K562 (cell line): ENCODE measurements around the gene NCDN. TPM values are rescaled to one million over a fixed set of nuclear protein-coding genes. Genes with fewer than 3 reads are reported as not detected.

Experiments used
- BRCA1 ChIP-seq, 2 experiments: fragments of 450-650 bp in 1 of 2; sonication (generic) in 1 of 2; formaldehyde crosslinking in 1 of 2; IDR thresholded peaks; 2 replicates each; pipeline versions ENCODE4 v1.5.0 to v1.6.1; 2017 to 2020; ENCODE audit warnings: mild to moderate bottlenecking in 1 of 2, missing genetic modification reagents in 1 of 2
- CAMTA2 ChIP-seq: fragments of 250-450 bp; sonication (Bioruptor Pico); conservative IDR thresholded peaks from 2 replicates; pipeline ENCODE4 v1.5.1; 2022
- CHD1 ChIP-seq: fragments of 200-600 bp; sonication (generic); IDR thresholded peaks from one replicate; pipeline ENCODE4 v1.6.1; 2012; ENCODE audit warnings: mild to moderate bottlenecking, moderate library complexity, low read length, inconsistent platforms
- EGR1 ChIP-seq: fragments of 450-650 bp; conservative IDR thresholded peaks from 2 replicates; pipeline ENCODE4 v1.6.1; 2017; ENCODE audit warnings: mild to moderate bottlenecking
- FOXK1 ChIP-seq: sonication (generic); formaldehyde crosslinking; IDR thresholded peaks from 2 replicates; pipeline ENCODE4 v1.8.0; 2022; ENCODE audit warnings: missing genetic modification reagents, mild to moderate bottlenecking, borderline replicate concordance
- FOXO4 ChIP-seq: fragments of 450-650 bp; formaldehyde crosslinking; IDR thresholded peaks from 2 replicates; pipeline ENCODE4 v1.4.0; 2020; ENCODE audit warnings: mild to moderate bottlenecking, moderate library complexity
- GABPB2 ChIP-seq: fragments of 250-450 bp; sonication (Bioruptor Pico); conservative IDR thresholded peaks from 2 replicates; pipeline ENCODE4 v1.5.1; 2021; ENCODE audit warnings: mild to moderate bottlenecking
- MCM2 ChIP-seq: fragments of 450-650 bp; IDR thresholded peaks from 2 replicates; pipeline ENCODE4 v1.6.1; 2017; ENCODE audit warnings: low read depth, mild to moderate bottlenecking
- SIN3A ChIP-seq, 2 experiments: fragments of 150-350 bp in 1 of 2; IDR thresholded peaks; 2 replicates each; pipeline ENCODE4 v1.6.1; 2011 to 2016; ENCODE audit warnings: borderline replicate concordance in 2 of 2, low read depth in 2 of 2, low read length in 2 of 2, mild to moderate bottlenecking in 2 of 2, moderate library complexity in 2 of 2; ENCODE audit not compliant: control insufficient read depth in 1 of 2
- STAT5A ChIP-seq: IDR thresholded peaks from 2 replicates; pipeline ENCODE4 v1.6.1; 2012; ENCODE audit warnings: low read length, inconsistent platforms, borderline replicate concordance
- TAF1 ChIP-seq: IDR thresholded peaks from 2 replicates; pipeline ENCODE4 v1.6.1; 2011; ENCODE audit warnings: mild to moderate bottlenecking, low read length, moderate library complexity; ENCODE audit not compliant: insufficient read depth, control insufficient read depth, severe bottlenecking; ENCODE audit errors: extremely low read depth
- XRCC3 ChIP-seq: fragments of 450-650 bp; IDR thresholded peaks from 2 replicates; pipeline ENCODE4 v1.6.1; 2017; ENCODE audit warnings: mild to moderate bottlenecking, moderate library complexity
- XRCC5 ChIP-seq: fragments of 200-400 bp; formaldehyde crosslinking; IDR thresholded peaks from 2 replicates; pipeline ENCODE4 v1.6.1; 2017; ENCODE audit warnings: low read depth, mild to moderate bottlenecking, low read length
- YBX1 ChIP-seq: fragments of 450-650 bp; IDR thresholded peaks from 2 replicates; pipeline ENCODE4 v1.7.1; 2016; ENCODE audit warnings: mild to moderate bottlenecking
- ZBTB49 ChIP-seq: sonication (generic); formaldehyde crosslinking; IDR thresholded peaks from 2 replicates; pipeline ENCODE4 v1.8.0; 2022; ENCODE audit warnings: missing genetic modification reagents, mild to moderate bottlenecking, borderline replicate concordance
- ZNF408 ChIP-seq: fragments of 250-450 bp; sonication (Bioruptor Pico); IDR thresholded peaks from 2 replicates; pipeline ENCODE4 v1.4.0; 2020; ENCODE audit warnings: low read depth, mild to moderate bottlenecking, moderate library complexity
- ZNF75A ChIP-seq: fragments of 450-650 bp; formaldehyde crosslinking; IDR thresholded peaks from 2 replicates; pipeline ENCODE4 v1.4.0; 2020; ENCODE audit warnings: mild to moderate bottlenecking
- polyA plus RNA-seq, 8 experiments: library from polyadenylated mRNA; depleted of rRNA in 4 of 8; stranded (reverse) in 5 of 8; unstranded in 3 of 8; fragments of >200 nt; fragmentation: Nextera tagmentation in 2 of 8; fragmentation: Illumina TruSeq in 1 of 8; extraction: Ambion mirVana in 2 of 8; extraction: Trizol in 1 of 8; gene quantifications; 2 replicates each; pipeline versions ENCODE4 v1.2.1 to v1.2.3, GENCODE V29; 2011 to 2014; ENCODE audit warnings: inconsistent platforms in 1 of 8, missing spikeins in 1 of 8
- total RNA-seq, 7 experiments: library from RNA; depleted of rRNA in 6 of 7; stranded (reverse); fragments of >200 nt in 6 of 7; fragmentation: Illumina TruSeq in 2 of 7; extraction: Trizol in 2 of 7; gene quantifications; 2 replicates each; pipeline versions ENCODE4 v1.2.1 to v1.2.3, GENCODE V29; 2011 to 2021; ENCODE audit warnings: low replicate concordance in 1 of 7
- TF ChIP-seq, protein P1 (sequence below): fragments of 450-650 bp; IDR thresholded peaks from 2 replicates; pipeline ENCODE4 v1.7.1; 2018; ENCODE audit warnings: mild to moderate bottlenecking, low read depth; ENCODE audit not compliant: partially characterized antibody
- TF ChIP-seq, protein P2 (sequence below): fragments of 250-450 bp; sonication (Bioruptor Pico); IDR thresholded peaks from 2 replicates; pipeline ENCODE4 v1.4.0; 2020; ENCODE audit warnings: mild to moderate bottlenecking, moderate library complexity

NCDN gene
- total and polyA plus RNA-seq, 9 of the 15 experiments (the other 6 are each of a cell fraction or from before 2014, with no cell fraction given), result 1.9 to 35.1 (median 10.7) TPM

GRCh38 chr1:35557611-35558373 lies at the start of gene NCDN (continued):
- no peak for TF ChIP-seq YBX1
- TF ChIP-seq XRCC3, result no peak
- TF ChIP-seq GABPB2 (CRISPR knock-in tag), result no peak
- peak; percentile 61; the same call in 1 of the 2 replicates for TF ChIP-seq XRCC5
- no peak for TF ChIP-seq ZNF75A (CRISPR knock-in tag)
- TF ChIP-seq, protein P1, sequence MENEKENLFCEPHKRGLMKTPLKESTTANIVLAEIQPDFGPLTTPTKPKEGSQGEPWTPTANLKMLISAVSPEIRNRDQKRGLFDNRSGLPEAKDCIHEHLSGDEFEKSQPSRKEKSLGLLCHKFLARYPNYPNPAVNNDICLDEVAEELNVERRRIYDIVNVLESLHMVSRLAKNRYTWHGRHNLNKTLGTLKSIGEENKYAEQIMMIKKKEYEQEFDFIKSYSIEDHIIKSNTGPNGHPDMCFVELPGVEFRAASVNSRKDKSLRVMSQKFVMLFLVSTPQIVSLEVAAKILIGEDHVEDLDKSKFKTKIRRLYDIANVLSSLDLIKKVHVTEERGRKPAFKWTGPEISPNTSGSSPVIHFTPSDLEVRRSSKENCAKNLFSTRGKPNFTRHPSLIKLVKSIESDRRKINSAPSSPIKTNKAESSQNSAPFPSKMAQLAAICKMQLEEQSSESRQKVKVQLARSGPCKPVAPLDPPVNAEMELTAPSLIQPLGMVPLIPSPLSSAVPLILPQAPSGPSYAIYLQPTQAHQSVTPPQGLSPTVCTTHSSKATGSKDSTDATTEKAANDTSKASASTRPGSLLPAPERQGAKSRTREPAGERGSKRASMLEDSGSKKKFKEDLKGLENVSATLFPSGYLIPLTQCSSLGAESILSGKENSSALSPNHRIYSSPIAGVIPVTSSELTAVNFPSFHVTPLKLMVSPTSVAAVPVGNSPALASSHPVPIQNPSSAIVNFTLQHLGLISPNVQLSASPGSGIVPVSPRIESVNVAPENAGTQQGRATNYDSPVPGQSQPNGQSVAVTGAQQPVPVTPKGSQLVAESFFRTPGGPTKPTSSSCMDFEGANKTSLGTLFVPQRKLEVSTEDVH, result peak; percentile 16
- TF ChIP-seq FOXO4 (CRISPR knock-in tag), result no peak
- no peak for TF ChIP-seq CAMTA2 (CRISPR knock-in tag)
- peak; percentile 79 for TF ChIP-seq CHD1
- no peak for TF ChIP-seq STAT5A
- no peak for TF ChIP-seq ZBTB49 (CRISPR knock-in tag)
- TF ChIP-seq MCM2, result no peak
- TF ChIP-seq BRCA1 (IDR thresholded peaks at IDR 0.05), result no peak
- no peak for TF ChIP-seq BRCA1 (CRISPR knock-in tag; IDR thresholded peaks at IDR 0.05)
- peak; percentile 100 for TF ChIP-seq EGR1
- TF ChIP-seq ZNF408 (CRISPR knock-in tag), result no peak
- TF ChIP-seq SIN3A (IDR thresholded peaks at IDR 0.05; ENCODE audit: borderline replicate concordance in 2 of 2, control insufficient read depth in 1 of 2, low read depth in 2 of 2, low read length in 2 of 2), result no peak
- TF ChIP-seq, protein P2, sequence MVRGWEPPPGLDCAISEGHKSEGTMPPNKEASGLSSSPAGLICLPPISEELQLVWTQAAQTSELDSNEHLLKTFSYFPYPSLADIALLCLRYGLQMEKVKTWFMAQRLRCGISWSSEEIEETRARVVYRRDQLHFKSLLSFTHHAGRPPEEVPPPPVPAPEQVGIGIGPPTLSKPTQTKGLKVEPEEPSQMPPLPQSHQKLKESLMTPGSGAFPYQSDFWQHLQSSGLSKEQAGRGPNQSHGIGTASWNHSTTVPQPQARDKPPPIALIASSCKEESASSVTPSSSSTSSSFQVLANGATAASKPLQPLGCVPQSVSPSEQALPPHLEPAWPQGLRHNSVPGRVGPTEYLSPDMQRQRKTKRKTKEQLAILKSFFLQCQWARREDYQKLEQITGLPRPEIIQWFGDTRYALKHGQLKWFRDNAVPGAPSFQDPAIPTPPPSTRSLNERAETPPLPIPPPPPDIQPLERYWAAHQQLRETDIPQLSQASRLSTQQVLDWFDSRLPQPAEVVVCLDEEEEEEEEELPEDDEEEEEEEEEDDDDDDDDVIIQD (CRISPR knock-in tag), result no peak
- peak; percentile 21 for TF ChIP-seq TAF1
- no peak; the same call in 1 of the 2 replicates for TF ChIP-seq FOXK1
